ENCODE results near the gene ADARB1.

The ADARB1 gene

DNA sequence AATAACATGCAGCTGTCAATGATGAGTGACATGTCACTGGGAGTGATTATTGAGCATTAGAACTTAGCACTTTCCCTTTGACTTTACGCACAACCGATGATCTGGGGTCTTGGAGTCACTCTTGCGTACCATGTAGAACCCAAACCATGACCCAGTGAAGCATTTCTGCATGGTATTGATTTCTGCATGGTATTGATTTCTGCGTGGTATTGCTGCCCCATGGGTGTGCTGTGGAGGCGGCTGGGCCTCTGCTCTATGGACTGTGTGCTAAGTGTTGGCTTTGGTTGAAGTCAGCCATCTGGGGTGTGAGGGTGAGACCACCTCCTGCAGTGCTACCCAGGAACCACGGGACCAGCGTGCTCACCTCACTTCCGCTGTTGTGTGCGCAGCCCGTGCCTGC is 98.0 kb downstream of the ADARB1 start:
- no peak for DNase-seq (ENCODE audit: low read depth)

DNA sequence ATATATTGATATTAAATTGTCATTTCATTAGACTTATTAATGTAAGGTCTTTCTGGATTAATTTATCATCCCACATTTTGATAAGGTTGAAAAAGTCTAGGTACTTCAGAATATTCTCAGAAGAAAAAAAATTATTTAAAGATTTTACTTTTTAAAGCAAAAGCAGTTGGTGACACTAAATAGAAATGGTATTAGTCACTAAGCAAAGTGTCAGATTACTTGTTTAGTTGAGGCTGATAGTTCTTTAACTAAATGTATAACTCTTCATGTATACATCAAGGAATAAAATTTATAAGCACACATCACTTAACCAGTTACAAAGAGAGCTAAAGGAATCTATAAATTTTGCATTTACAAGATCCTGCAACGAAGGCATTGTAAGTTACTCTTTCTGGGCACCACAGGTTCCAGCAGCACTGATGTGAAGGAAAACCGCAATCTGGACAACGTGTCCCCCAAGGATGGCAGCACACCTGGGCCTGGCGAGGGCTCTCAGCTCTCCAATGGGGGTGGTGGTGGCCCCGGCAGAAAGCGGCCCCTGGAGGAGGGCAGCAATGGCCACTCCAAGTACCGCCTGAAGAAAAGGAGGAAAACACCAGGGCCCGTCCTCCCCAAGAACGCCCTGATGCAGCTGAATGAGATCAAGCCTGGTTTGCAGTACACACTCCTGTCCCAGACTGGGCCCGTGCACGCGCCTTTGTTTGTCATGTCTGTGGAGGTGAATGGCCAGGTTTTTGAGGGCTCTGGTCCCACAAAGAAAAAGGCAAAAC is 101.1 kb downstream of the ADARB1 start:
- no peak for DNase-seq (ENCODE audit: low read depth)

DNA sequence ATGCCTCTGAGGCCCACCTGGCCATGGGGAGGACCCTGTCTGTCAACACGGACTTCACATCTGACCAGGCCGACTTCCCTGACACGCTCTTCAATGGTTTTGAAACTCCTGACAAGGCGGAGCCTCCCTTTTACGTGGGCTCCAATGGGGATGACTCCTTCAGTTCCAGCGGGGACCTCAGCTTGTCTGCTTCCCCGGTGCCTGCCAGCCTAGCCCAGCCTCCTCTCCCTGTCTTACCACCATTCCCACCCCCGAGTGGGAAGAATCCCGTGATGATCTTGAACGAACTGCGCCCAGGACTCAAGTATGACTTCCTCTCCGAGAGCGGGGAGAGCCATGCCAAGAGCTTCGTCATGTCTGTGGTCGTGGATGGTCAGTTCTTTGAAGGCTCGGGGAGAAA is 101.8 kb downstream of the ADARB1 start:
- no peak for DNase-seq (ENCODE audit: low read depth)

DNA sequence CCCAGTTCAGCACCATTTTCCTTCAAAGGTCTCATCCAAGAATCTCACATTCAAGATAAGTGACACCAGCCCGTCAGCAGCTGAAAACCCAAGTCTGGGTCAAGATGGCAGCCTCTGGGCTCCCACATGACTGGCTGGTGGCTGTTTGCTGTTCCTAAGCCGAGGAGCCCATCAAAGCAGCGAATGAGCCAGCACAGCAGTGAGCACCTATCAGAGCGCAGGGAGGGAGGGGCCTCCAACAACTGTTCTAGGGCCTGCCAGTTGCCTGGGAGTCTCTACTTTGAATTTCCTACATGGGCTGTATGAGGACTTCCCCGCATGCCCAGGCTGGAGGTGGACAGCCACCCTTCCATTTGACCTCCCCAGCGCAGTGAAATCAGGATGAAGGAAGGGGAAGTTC is 102.7 kb downstream of the ADARB1 start:
- no peak for DNase-seq (ENCODE audit: low read depth)

- DNase-seq (ENCODE audit: low read depth): no peak
Observed at GRCh38 chr21:45178070-45178608, 103.8 kb downstream of the ADARB1 start.

DNA sequence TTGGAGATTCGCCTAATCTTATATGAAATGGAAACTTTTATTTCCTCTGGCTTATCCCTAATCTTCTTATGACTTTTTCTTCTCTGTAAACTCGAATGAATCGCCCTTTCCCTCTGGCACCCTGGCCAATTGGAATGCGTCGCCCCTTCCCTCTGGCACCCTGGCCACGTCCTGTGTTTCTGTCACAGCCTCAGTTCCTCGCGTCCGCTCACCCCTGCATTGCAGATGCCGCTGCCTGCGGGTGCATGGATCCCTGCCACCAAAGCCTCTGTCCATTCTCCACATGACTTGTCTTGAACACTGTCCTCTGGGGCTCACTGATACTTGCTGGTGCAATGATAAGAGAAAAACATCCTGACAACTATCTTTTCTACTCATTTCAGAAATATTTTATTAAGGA is 104.6 kb downstream of the ADARB1 start:
- no peak for DNase-seq (ENCODE audit: low read depth)

GRCh38 chr21:45179568-45180245 is 105.3 kb downstream of the ADARB1 start:
- DNase-seq (ENCODE audit: low read depth): no peak

DNA sequence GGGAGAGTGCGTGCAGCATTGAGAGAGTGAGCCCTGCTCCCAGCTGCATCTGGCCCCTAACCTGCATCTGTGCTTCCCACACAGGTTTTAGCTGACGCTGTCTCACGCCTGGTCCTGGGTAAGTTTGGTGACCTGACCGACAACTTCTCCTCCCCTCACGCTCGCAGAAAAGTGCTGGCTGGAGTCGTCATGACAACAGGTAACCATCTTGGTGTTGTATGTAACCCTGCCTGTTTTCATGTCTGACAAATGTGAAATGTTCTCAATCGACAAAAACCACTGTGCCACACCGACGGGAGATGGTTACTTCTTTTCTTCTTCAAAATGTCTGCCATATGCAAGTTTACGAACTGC is 105.8 kb downstream of the ADARB1 start:
- DNase-seq (ENCODE audit: low read depth): no peak

DNA sequence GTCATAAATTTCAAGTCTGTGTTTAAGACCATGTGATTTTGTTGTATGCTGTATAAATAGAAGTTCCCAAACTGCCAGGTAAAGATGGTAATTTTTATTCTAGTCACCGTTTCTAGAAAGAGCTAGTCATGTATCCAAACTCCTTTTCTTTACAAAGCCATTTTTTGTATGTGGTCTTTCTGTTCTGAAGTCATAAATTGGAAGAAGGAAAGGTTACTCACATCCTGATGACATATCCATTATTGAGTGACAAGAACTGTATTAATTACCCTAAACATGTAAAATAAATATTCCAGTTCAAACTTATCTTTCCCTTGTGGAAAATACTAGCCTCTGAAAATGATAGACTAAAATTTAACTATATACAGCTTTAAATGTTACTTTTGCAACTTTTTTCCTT is 108.6 kb downstream of the ADARB1 start:
- no peak for DNase-seq (ENCODE audit: low read depth)

DNA sequence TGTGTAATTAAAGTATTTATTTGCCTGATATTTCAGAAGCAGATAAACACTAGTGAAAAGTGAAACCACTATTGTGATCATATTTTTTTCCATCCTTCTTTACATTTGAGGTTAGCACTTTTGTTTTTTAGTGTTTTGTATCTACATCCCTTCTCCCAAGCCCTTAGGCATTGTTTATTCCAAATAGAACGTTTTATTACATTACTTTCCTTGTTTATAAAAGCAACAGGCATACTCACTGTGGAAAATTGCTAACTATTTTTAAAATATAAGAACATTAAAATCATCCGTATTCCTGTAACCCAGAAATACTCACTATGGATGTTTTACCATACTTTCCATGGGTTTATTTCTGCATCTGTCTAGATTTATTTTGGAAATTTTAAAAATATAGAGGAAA is 109.5 kb downstream of the ADARB1 start:
- DNase-seq (ENCODE audit: low read depth): no peak

DNA sequence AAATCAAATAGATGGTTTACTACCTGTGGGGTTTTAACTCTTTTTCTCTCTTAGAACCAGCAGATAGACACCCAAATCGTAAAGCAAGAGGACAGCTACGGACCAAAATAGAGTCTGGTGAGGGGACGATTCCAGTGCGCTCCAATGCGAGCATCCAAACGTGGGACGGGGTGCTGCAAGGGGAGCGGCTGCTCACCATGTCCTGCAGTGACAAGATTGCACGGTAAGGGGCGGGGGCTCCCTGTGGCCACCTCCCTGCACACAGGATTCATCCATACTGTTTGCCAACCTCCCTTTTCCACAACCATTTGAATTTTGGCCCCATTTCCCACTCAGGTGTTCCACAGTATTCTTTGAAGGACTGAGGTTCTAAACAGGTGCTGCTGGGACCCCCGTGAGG is 110.5 kb downstream of the ADARB1 start:
- no peak for DNase-seq (ENCODE audit: low read depth)

DNA sequence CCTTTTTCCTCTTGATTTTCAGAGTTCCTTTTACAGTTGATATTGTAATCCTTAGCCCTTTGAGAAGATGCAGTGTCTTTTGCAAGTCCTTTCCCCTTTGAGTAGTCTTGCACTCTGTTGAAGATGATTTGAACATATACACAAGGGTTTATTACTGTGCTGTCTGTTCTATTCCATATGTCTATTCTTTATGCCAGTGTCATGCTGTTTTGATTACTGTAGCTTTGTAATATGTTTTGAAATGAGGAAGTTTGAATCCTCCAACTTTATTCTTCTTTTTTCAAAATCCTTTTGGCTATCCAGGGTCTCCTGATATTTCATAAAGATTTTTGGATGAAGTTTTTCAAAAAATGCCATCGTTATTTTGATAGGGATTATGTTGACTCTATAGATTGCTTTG is 112.3 kb downstream of the ADARB1 start:
- no peak for DNase-seq (ENCODE audit: low read depth)

- DNase-seq (ENCODE audit: low read depth): no peak
Observed at GRCh38 chr21:45187646-45188045, 113.3 kb downstream of the ADARB1 start.

- no peak for DNase-seq (ENCODE audit: low read depth)
Observed at GRCh38 chr21:45190013-45190412, 115.6 kb downstream of the ADARB1 start.

DNA sequence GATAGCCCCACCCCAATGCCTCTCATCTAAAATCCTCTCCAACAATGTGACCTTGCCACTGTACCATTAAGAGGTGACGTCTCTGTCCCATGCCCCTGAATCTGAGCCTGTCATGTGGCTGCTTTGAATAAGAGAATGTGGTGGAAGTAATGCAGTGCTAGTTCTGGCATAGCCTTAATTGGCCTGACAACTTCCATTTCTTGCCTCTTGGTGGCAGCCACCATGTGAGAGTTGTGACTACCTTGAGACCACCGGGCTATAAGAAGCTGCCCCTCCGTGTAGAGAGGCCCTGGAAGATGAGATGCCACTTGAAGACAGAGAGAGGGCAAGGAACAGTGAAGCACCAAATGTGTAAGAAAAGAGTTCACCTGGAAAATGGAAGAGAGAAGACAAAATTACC is 118.0 kb downstream of the ADARB1 start:
- DNase-seq (ENCODE audit: low read depth): no peak

DNA sequence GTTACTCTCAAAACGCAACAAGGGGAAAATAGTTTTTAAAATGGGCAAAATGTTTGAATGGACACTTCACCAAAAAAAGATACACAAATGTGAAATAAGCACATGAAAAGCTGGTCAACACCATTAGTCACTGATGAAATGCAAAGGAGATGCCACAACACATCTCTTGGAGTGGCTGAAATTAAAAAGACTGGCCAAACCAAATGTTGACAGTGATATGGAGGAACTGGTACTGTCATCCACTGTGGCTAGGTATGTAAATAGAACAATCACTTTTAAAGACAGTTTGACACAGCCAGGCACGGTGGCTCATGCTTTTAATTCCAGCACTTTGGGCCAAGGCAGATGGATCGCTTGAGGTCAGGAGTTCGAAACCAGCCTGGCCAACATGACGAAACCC is 122.2 kb downstream of the ADARB1 start:
- no peak for DNase-seq (ENCODE audit: low read depth)

- no peak for DNase-seq (ENCODE audit: low read depth)
Observed at GRCh38 chr21:45199201-45199600, 124.8 kb downstream of the ADARB1 start.

- no peak for DNase-seq (ENCODE audit: low read depth)
Observed at GRCh38 chr21:45200031-45200430, 125.7 kb downstream of the ADARB1 start.

GRCh38 chr21:45200581-45201296 is 126.4 kb downstream of the ADARB1 start:
- no peak for DNase-seq (ENCODE audit: low read depth)

DNA sequence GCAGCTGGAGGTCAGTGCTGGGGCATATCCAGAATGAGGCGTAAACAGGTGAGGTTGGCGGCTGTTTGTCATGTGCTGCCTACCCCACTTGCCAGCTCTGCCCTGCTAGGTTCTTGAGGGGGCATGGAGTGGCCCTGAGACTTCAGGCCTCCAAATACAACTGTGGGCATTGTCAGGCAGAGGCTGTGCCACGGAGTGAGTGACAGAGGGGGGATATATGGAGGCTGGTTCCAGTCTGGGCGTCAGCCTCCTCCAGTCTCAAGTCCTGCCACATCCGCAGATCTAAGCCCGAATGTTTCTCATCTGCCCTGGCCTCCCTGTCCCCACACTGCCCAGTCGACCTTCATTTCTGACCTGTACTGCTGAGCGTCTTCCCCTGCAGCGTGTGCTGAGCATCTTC is 128.0 kb downstream of the ADARB1 start:
- DNase-seq (ENCODE audit: low read depth): no peak

DNA sequence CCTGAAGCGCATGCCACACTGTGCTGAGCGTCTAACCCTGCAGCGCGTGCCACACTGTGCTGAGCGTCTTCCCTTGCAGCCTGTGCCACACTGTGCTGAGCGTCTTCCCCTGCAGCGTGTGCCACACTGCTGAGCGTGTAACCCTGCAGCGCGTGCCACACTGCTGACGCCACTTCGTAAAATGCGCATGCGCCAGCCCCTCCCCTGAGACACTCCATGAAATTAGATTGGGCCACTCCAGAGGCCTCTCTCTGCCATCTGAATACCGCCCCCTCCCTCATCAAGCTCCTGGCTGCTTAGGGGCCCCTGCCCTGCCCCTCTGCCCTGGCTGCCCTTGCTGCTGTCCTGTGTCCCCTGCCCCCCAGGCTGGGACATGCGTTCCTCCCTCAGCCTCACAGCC is 128.5 kb downstream of the ADARB1 start:
- no peak for DNase-seq (ENCODE audit: low read depth)

DNA sequence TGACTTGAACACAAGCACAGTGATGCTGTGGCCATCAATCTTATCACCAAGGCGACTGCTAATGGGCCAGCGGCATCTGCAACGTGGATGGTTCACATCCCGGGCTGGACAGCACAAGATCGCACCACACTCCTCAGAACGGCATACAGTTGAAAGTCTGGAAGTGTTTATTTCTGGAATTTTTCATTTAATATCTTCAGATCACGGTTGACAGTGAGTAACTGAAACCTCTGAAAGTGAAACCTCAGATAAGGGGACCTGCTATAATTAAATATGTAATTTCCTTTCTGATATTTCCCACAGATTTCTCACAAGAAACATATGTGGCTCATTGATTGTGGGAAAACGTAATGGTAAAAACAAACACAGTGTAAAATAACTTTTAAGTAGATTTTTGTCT is 129.6 kb downstream of the ADARB1 start:
- DNase-seq (ENCODE audit: low read depth): no peak

- DNase-seq (ENCODE audit: low read depth): no peak
Observed at GRCh38 chr21:45204395-45204794, 130.0 kb downstream of the ADARB1 start.

All from iris pigment epithelial cell (primary cell).